NCI-H128 (cell line): ENCODE results near the gene EPS15.
A peak's percentile ranks its signal among the peaks of the same experiment; 100 is the strongest.
"Not testable (repeated sequence)": the region's sequence is repeated elsewhere in the genome, so short reads cannot be mapped to it uniquely, and the experiment has no call there.

Experiments used
- DNase-seq: peaks from one replicate; lab custom pipeline; 2025; ENCODE audit not compliant: unreplicated experiment; lab: John Stamatoyannopoulos, UW

EPS15 gene

DNA sequence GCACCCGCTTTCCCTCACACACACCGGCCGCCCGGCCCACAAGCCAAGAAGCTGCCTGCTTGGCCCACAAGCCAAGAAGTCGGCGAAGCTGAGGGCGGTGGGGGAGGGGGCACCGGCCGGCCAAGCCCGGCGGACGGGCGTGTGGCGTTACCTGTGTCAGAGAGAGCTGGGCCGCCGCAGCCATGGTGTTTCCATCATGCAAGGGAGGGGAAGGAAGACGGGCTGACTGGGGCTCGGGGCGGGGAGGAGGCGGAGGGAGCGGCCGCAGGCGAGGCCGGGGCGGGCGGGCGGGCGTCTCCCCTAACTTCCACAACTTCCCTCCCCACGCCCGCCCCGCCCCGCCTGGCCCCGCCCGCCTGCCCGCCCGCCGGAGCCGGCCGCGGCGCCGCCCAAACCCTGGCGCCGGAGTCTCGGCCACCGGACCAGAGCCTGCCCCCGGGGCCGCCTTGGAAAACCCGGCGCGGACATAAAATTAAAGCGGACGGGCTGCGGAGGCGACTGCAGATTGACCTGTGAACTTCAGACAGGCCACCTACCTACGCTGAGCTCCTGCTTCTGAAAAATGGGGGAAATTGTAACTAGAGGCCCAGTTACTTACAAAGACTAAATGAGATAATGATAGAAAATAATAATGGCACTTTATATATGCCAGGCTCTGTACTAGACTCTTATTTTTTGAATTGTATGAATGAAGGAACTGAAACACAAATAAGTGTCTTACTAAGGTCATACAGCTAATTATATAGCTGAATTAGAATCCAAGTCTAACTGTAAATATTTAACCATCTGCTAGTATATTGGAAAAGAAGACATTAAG is at the start of gene EPS15:
Gene EPS15 (minus strand): TSS at position 219 of the 817 bp plus-strand sequence. CDS start 35 bp downstream, at position 184.
- DNase-seq, result peak; percentile 54

DNA sequence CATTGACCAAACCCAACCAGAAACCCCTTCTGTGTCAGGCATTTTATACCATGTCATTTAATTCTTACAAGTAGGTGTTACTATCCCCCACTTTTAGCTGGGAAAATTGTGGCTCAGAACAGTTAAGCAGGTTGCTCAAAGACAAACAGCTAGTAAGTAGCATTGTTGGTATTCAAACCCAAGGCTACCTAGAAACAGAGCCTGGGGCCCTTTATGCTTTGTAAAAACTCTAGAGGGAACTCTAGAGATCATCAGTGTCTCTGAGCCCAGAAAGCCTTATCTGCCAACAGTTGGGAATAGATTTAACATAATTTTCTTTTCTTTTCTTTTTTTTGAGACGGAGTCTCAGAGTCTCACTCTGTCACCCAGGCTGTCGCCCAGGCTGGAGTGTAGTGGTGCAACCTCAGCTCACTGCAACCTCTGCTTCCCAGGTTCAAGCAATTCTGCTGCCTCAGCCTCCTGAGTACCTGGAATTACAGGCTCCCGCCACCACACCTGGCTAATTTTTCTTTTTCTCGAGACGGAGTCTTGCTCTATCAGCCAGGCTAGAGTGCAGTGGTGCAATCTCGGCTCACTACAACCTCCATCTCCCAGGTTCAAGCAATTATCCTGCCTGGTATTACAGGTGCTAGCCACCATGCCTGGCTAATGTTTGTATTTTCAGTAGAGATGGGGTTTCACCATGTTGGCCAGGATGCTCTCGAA is 49.3 kb upstream of the EPS15 start:
- DNase-seq, result no peak

DNA sequence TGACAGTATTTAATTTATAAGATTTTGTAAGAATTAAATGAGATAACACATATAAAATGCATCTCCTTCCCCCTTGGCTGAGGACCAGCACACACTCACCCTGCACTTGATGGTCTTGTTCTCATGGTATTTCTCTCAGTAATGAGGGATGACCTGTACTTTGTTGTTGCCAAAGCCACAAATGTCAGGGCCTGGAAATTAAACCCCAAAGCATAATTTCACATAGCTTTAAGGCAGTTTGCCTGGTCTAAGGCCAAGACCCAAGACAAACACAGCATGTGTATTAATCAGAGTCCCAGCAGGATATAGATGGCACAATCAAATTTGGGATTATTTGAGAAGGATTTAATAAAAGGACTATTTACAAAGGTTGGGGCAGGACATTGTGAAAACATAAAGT is 48.6 kb upstream of the EPS15 start:
- DNase-seq, result no peak

GRCh38 chr1:51566260-51566659 is 47.2 kb upstream of the EPS15 start:
- no peak for DNase-seq

DNA sequence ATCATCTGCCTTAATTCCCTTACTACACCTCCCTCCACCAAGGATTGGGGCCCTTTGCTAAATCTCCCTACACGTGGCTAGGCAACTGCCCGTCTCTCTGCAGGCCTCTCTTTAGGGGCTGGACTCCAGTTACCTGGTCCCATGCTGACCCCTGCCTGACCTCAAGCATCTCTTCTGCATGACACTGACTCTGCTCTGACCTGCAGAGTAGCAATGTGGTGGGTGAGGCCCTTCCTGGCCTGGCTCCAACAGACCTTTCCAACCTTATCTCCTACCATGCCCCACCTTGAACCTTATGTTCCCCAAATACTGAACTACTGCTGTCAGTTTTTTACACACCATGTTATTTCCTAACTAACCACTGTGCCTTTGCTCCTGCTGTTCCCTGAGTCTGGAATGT is 45.9 kb upstream of the EPS15 start:
- DNase-seq, result no peak

DNA sequence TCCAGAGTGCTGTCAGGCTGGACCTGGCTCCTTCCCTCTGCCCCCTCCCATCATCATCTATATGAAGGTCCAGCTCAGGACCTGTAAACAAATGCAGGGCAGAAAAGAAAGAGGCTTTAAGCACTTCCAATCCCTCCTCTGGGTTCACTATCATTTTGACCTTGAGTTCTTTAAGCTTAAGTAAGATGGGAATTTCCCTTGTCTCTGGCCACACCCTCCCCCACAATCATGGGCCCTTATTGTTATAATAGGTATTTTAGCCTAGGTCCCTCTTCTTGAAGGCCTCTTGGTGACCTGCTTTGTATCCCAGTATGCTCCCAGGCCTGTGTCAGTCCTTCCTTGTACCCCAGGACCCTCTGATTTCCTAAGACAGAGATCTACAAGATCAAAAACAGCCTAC is 45.1 kb upstream of the EPS15 start:
- DNase-seq, result no peak

DNA sequence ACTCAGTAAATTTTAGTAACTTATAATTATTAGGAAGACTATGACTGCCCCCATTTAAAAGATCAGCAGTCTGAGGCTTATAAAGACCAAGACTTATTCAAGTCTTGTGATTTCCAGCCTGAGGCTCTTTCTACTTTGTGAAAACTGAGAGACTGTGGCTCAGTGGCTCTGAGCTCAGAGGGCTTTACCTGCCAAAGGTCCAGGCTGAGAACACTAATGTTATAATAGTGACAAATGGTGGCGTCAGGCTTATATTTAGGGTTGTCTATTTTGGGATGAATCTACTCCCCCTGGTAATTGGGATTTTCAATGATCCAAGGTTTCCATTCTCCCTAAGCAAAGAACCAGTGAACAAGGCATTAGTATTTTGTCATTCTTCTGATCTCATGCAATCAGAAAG is 42.6 kb upstream of the EPS15 start:
- no peak for DNase-seq

GRCh38 chr1:51560895-51561294 is 41.8 kb upstream of the EPS15 start:
- not testable (repeated sequence) for DNase-seq

DNA sequence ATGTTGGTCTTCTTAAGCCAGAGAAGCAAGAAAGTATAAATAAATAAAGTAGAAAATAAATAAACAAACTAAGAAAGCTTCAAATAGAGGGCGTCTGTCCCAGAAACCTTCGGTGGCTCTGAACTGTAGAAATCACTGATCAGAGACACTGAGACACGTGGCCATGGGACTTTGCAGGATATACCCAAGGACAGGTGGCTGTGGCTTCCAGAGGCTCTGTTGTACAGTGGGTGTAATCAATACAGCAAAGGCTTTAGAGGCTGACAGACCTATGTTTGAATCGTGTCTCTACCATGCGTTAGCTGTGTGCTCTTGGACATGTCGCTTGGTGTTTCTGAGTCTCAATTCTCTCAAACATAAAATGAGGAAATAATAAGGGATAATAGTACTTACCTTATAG is 41.0 kb upstream of the EPS15 start:
- DNase-seq, result no peak

GRCh38 chr1:51559501-51559900 is 40.4 kb upstream of the EPS15 start:
- DNase-seq, result no peak

DNA sequence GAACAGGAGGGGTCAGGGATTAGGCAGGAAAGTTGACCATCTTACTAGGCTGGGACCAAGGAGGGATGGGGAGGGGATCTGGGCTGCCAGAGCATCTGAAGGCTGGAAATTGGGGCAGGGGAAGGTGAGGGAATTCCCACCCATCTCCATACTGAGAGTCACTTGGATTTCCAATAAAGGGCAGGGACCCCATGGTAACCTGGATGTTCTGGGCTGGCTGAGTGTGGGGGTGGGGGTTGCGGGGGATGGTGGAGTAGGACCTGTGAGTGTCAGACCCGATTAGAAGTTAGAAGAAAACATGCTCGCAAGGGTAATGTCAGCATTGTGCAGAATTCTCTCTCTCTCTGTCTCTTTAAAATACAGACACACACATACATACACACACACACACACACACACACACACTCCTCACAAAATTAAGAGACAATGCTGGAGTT is 40.0 kb upstream of the EPS15 start:
- no peak for DNase-seq

DNA sequence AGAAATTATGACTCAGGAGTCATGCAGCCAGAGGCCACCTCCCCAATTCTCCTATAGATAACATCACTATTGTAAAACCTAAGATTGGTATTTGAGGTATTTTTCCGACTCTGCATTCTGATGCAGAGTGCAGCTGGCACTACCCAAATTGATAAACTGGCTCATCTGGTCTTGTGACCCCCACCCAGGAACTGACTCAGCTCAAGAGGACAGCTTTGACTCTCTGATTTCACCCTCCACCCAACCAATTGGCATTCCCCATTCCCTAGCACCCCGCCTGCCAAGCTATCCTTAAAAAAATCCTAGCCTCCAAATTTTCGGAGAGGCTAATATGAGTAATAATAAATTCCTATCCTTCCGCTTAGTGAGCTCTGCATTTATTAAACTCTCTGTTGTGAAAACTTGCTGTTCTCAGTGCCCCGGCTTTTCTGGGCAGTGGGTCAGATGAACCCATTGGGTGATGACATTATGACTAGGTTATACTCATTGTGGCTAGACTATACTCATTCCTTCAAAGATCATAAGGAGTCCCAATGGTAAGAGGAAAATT is 39.4 kb upstream of the EPS15 start:
- no peak for DNase-seq

DNA sequence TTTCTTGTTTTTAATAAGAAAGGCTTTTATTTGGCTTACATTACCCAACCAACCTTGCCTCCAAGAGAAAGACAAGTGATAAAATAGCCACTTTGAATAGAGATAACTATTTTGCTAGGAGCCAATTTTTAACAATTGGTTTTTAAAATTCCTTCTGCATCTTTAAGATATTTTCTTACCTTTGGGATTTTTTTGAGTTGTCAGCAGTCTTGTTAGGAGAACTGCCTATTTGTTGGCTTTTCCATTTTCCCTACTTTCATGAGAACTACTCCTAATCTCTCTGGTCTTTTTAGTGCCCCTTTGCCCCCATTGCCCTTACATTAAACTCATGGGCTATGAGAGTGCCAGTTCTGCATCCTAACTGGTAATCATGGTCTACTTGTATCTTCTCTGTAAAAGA is 38.1 kb upstream of the EPS15 start:
- no peak for DNase-seq

- DNase-seq, result no peak
These were observed 37.0 kb upstream of the EPS15 start for GRCh38 chr1:51555866-51556619.

DNA sequence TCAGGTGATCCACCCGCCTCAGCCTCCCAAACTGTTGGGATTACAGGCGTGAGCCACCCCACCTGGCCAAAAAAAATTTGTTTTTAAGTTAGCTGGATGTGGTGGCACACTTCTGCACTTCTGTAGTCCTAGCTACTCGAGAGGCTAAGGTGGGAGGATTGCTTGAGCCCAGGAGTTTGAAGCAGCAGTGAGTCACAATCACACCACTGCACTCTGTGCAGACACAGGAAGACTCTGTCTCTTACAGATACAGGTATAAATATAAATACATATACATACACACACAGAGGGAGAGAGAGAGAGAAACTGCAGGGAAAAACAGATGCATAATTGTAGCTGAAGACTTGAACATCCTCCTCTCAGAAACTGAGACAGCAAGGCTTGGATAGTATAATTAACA is 34.8 kb upstream of the EPS15 start:
- no peak for DNase-seq

DNA sequence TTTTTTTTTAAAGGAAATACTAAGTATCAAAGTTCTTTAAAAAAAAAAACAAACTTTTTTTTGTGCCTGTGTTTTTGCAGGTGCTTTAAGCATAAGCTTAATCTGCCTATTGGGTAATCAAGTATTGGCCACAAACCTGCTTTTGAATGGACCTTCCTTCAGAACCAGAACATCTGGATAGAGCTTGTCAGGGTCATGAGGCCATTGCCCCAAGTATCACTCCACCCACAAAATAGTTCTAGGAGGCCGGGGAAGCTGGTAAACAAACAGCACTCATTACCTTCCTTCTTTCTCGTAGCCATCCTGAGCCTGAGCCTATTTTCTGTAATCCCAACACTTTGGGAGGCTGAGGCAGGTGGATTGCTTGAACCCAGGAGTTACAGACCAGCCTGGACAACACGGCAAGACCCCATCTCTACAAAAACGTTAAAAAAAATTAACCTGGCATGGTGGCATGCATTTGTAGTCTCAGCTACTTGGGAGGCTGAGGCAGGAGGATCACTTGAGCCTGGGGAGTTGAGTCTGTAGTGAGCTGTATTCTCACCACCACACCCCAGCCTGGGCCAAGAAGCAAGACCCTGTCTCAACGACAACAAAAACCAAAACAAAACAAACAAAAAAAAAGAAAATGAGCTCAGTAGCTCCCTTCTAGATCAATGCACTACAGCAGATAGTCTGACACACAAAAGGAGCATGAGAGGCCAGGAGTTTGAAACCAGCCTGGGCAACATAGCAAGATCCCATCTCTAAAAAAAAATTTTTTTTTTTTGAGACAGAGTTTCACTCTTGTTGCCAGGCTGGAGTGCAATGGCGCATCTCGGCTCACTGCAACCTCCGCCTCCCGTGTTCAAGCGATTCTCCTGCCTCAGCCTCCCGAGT is 34.1 kb upstream of the EPS15 start:
- no peak for DNase-seq

DNA sequence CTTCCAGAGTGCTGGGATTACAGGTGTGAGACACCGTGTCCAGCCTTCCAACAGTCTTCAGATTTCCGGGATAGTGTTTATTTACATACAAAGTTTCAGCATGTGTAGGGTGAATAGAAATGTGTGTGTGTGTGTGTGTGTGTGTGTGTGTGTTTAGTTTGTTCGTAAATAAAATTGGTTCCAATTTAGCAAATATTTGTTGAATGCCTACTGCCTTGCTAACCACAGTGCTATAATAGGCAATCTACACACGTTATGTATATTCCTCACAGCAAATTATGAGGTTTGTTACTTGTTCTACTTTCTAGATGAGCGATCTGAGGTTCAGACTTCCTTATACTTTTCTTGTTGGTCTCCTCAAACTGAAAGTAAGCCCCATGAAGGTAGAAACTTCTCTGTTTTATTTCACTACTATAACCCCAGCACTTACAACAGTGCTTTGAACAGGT is 32.8 kb upstream of the EPS15 start:
- no peak for DNase-seq

DNA sequence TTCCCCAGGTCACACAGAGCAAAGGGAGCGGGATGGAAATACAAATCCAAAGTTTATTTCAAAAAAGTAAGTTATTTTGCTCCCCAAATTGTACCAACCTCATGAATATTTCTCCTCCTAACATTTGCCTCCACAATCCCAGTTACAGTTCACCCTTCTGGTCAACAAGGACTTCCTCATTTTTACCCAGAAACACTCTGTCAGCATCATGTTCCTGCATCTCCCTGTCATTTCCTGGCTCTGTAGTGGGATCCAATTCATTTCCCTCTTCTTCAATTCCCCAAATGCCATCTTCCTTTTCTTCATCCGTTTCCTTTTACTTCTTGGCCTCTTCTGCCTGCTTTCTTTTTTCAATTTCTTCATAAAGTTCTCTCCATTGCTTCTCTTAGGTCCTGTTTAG is 32.0 kb upstream of the EPS15 start:
- no peak for DNase-seq

DNA sequence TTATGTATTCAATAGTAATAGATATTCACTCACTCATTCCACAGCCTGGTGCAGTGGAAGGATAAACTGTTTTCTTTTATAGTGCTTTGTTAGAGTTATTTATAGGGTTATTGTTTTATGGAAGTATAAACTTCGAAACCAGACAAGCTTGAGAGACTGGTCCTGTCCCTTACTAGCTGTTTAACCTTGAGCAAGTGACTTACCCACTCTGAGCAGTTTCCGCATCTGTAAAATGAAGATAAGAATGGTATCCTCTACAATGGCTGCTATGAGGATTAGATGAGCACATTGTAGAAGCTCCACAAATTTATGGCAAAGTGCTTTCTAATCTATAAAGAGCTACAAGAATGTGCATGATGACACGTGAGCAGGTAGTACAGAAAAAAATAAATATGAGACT is 30.8 kb upstream of the EPS15 start:
- DNase-seq, result no peak

DNA sequence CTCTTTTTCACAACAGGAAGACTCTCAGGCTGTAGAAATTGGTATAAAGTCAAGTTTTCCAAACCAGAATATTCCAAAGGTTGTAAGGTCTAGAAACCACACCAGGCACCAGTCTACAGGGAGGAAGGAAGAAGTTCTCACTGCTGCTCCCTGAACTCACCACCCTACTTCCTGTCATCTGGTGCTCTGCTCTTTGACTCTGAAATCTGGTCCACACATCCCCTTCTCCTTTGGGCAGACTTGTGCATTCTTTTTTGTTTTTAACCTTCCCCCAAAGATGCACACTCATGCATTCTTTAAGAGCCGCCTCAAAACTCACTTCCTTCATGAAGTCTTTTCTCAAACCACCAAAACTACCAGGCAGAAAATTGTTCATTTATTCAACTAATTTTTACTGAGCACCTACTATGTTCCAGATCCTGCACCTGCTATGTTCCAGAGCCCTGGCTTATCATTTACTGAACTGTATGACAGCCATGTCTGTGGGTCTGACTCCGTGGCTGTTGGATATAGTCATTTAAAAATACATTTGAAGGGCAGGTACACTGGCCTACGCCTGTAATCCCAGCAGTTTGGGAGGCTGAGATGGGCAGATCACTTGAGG is 30.1 kb upstream of the EPS15 start:
- no peak for DNase-seq
